ENCODE data around the gene NOC2L. TPM values are rescaled to one million over a fixed set of nuclear protein-coding genes. Genes with fewer than 3 reads are reported as not detected.

The NOC2L gene
- total RNA-seq, 1 experiment from 2014 or later: 93.4 TPM

GRCh38 chr1:1003618-1004419 is 44.8 kb upstream of the NOC2L start:
- DNase-seq: no peak
- Histone ChIP-seq H3K4me1 (peaks cover 47% of the 10 kb centered on the region), H3K9me3 (no peaks in the 10 kb centered on the region), H3K27me3 (replicated peaks; ENCODE audit: control insufficient read depth, insufficient read depth, low read length) (no peaks in the 10 kb centered on the region), H3K4me3 (ENCODE audit: low read depth, low read length) (no peak overlapping the region), H3K36me3 (ENCODE audit: control insufficient read depth, insufficient read depth, low read length) (no peaks in the 10 kb centered on the region)
- Mint-ChIP-seq H3K27me3 (ENCODE audit: insufficient read depth, unreplicated experiment) (no peaks in the 10 kb centered on the region), H3K36me3 (ENCODE audit: insufficient read depth, unreplicated experiment) (peaks cover 58% of the 10 kb centered on the region), H3K4me3 (ENCODE audit: unreplicated experiment) (no peak overlapping the region), H3K4me1 (ENCODE audit: low read depth, unreplicated experiment) (peaks cover 21% of the 10 kb centered on the region), H3K27ac (ENCODE audit: unreplicated experiment) (peak overlapping the region; percentile 90), H3K9me3 (ENCODE audit: unreplicated experiment) (no peaks in the 10 kb centered on the region)
- CTCF ChIA-PET: interaction anchor here (0.6 kb wide), 1 partner anchor 112 kb away, joined by 6 read pairs; the partner anchor contains the start of gene C1orf159
- intact Hi-C loops (cut with micrococcal nuclease; ENCODE audit: unreplicated experiment): no loop called here
- BruUV-seq (replicated peaks): no TSS peak
- POLR2A ChIA-PET: no interaction called here
- TF ChIP-seq CTCF (IDR thresholded peaks at IDR 0.05; ENCODE audit: insufficient read depth in 1 of 2, low read depth in 1 of 2, low read length in 1 of 2, severe bottlenecking in 1 of 2, unreplicated experiment in 1 of 2): no peak

GRCh38 chr1:1001057-1001783 is 42.2 kb upstream of the NOC2L start:
- H3K4me1 Mint-ChIP-seq (ENCODE audit: low read depth, unreplicated experiment): peaks cover 14% of the 10 kb centered on the region
- H3K4me3 Mint-ChIP-seq (ENCODE audit: unreplicated experiment): peak overlapping the region; percentile 79
- intact Hi-C loops (cut with micrococcal nuclease; ENCODE audit: unreplicated experiment): loop anchor here (2.0 kb wide), 1 partner anchor 18 kb away; no protein-coding TSS in a partner anchor
- DNase-seq: no peak
- ChIA-PET POLR2A (interaction anchor here (3.0 kb wide), 1 partner anchor 18 kb away, joined by 16 read pairs; the partner anchor contains the start of gene AGRN), CTCF (interaction anchor here (1.5 to 1.8 kb wide), 2 partner anchors 13 to 17 kb away, joined by 4 to 5 read pairs; partner anchors contain the start of gene ISG15)
- no peaks in the 10 kb centered on the region for H3K27me3 Mint-ChIP-seq (ENCODE audit: insufficient read depth, unreplicated experiment)
- H3K4me1 ChIP-seq: peaks cover 46% of the 10 kb centered on the region
- no peaks in the 10 kb centered on the region for H3K27me3 ChIP-seq (replicated peaks; ENCODE audit: control insufficient read depth, insufficient read depth, low read length)
- no peaks in the 10 kb centered on the region for H3K36me3 ChIP-seq (ENCODE audit: control insufficient read depth, insufficient read depth, low read length)
- no peak for TF ChIP-seq CTCF (IDR thresholded peaks at IDR 0.05; ENCODE audit: insufficient read depth in 1 of 2, low read depth in 1 of 2, low read length in 1 of 2, severe bottlenecking in 1 of 2, unreplicated experiment in 1 of 2)
- H3K9me3 ChIP-seq: no peaks in the 10 kb centered on the region
- H3K4me3 ChIP-seq (ENCODE audit: low read depth, low read length): peak overlapping the region; percentile 87
- BruUV-seq (replicated peaks): TSS peak; percentile 62
- no peaks in the 10 kb centered on the region for H3K9me3 Mint-ChIP-seq (ENCODE audit: unreplicated experiment)
- peak overlapping the region; percentile 96 for H3K27ac Mint-ChIP-seq (ENCODE audit: unreplicated experiment)
- H3K36me3 Mint-ChIP-seq (ENCODE audit: insufficient read depth, unreplicated experiment): peaks cover 45% of the 10 kb centered on the region

- no TSS peak for BruUV-seq (replicated peaks)
- no peak for TF ChIP-seq CTCF (IDR thresholded peaks at IDR 0.05; ENCODE audit: insufficient read depth in 1 of 2, low read depth in 1 of 2, low read length in 1 of 2, severe bottlenecking in 1 of 2, unreplicated experiment in 1 of 2)
- DNase-seq: peak; percentile 91 to 94
- Mint-ChIP-seq H3K27me3 (ENCODE audit: insufficient read depth, unreplicated experiment) (no peaks in the 10 kb centered on the region), H3K9me3 (ENCODE audit: unreplicated experiment) (no peaks in the 10 kb centered on the region), H3K4me1 (ENCODE audit: low read depth, unreplicated experiment) (peaks cover 11% of the 10 kb centered on the region), H3K27ac (ENCODE audit: unreplicated experiment) (peak overlapping the region; percentile 96), H3K36me3 (ENCODE audit: insufficient read depth, unreplicated experiment) (peaks cover 47% of the 10 kb centered on the region), H3K4me3 (ENCODE audit: unreplicated experiment) (peak overlapping the region; percentile 79)
- Histone ChIP-seq H3K4me3 (ENCODE audit: low read depth, low read length) (peak overlapping the region; percentile 87), H3K36me3 (ENCODE audit: control insufficient read depth, insufficient read depth, low read length) (no peaks in the 10 kb centered on the region), H3K9me3 (no peaks in the 10 kb centered on the region), H3K27me3 (replicated peaks; ENCODE audit: control insufficient read depth, insufficient read depth, low read length) (no peaks in the 10 kb centered on the region), H3K4me1 (peaks cover 44% of the 10 kb centered on the region)
- intact Hi-C loops (cut with micrococcal nuclease; ENCODE audit: unreplicated experiment): loop anchor here (2.0 kb wide), 1 partner anchor 18 kb away; no protein-coding TSS in a partner anchor
- POLR2A ChIA-PET: interaction anchor here (0.7 to 3.0 kb wide), 2 partner anchors 19 kb away, joined by 3 to 16 read pairs; partner anchors contain the start of genes AGRN and PERM1
- CTCF ChIA-PET: interaction anchor here (1.5 kb wide), 1 partner anchor 13 kb away, joined by 5 read pairs; the partner anchor contains the start of gene ISG15
These were observed 41.5 kb upstream of the NOC2L start for GRCh38 chr1:1000357-1001056.
